ENCODE measurements around the gene MYO15A. TPM values are rescaled to one million over a fixed set of nuclear protein-coding genes. Genes with fewer than 3 reads are reported as not detected.

Gene MYO15A
- total RNA-seq, 1 experiment from 2014 or later = 0.28 TPM

- ChIA-PET CTCF (no interaction called here), POLR2A (ENCODE audit: low non-redundant PET) (no interaction called here)
- no peak for DNase-seq (ENCODE audit: low spot score)
- intact Hi-C loops (cut with micrococcal nuclease; ENCODE audit: unreplicated experiment) = no loop called here
- no peaks in the 10 kb centered on the region for H3K9me3 ChIP-seq (ENCODE audit: low read depth, low read length, poor library complexity, severe bottlenecking)
- H3K27me3 ChIP-seq (replicated peaks; ENCODE audit: insufficient read depth, low read depth, low read length, poor library complexity) = no peaks in the 10 kb centered on the region
- BruUV-seq (replicated peaks) = no TSS peak
- no peak overlapping the region for H3K27ac ChIP-seq (ENCODE audit: low read depth, low read length, poor library complexity, severe bottlenecking)
- TF ChIP-seq EZH2 (IDR thresholded peaks at IDR 0.05; ENCODE audit: borderline replicate concordance, low read depth, low read length, poor library complexity, severe bottlenecking) = no peak
- TF ChIP-seq CTCF (conservative IDR thresholded peaks at IDR 0.05; ENCODE audit: low read depth, low read length) = no peak
- H3K4me1 ChIP-seq (ENCODE audit: insufficient read depth, low read length, poor library complexity, severe bottlenecking) = no peaks in the 10 kb centered on the region
- no peaks in the 10 kb centered on the region for H3K36me3 ChIP-seq (ENCODE audit: insufficient read depth, low read length, poor library complexity, severe bottlenecking)
- no peak overlapping the region for H3K4me3 ChIP-seq (ENCODE audit: low read depth, low read length, poor library complexity, severe bottlenecking)
Measured at GRCh38 chr17:18122990-18123753, 14.6 kb downstream of the MYO15A start.

- Histone ChIP-seq H3K36me3 (ENCODE audit: insufficient read depth, low read length, poor library complexity, severe bottlenecking) (no peaks in the 10 kb centered on the region), H3K9me3 (ENCODE audit: low read depth, low read length, poor library complexity, severe bottlenecking) (no peaks in the 10 kb centered on the region), H3K4me3 (ENCODE audit: low read depth, low read length, poor library complexity, severe bottlenecking) (no peak overlapping the region), H3K27ac (ENCODE audit: low read depth, low read length, poor library complexity, severe bottlenecking) (no peak overlapping the region), H3K27me3 (replicated peaks; ENCODE audit: insufficient read depth, low read depth, low read length, poor library complexity) (no peaks in the 10 kb centered on the region), H3K4me1 (ENCODE audit: insufficient read depth, low read length, poor library complexity, severe bottlenecking) (no peaks in the 10 kb centered on the region)
- no TSS peak for BruUV-seq (replicated peaks)
- POLR2A ChIA-PET (ENCODE audit: low non-redundant PET) = no interaction called here
- TF ChIP-seq EZH2 (IDR thresholded peaks at IDR 0.05; ENCODE audit: borderline replicate concordance, low read depth, low read length, poor library complexity, severe bottlenecking) (no peak), CTCF (conservative IDR thresholded peaks at IDR 0.05; ENCODE audit: low read depth, low read length) (no peak)
- intact Hi-C loops (cut with micrococcal nuclease; ENCODE audit: unreplicated experiment) = no loop called here
- CTCF ChIA-PET = interaction anchor here (0.6 kb wide), 1 partner anchor 1175 kb away, joined by 4 read pairs; no protein-coding TSS in a partner anchor
- no peak for DNase-seq (ENCODE audit: low spot score)
Measured at GRCh38 chr17:18124345-18125126, 16.0 kb downstream of the MYO15A start.

GRCh38 chr17:18129041-18129502, 20.5 kb downstream of the MYO15A start:
- peak; percentile 33 for DNase-seq (ENCODE audit: low spot score)
- no peak overlapping the region for H3K27ac ChIP-seq (ENCODE audit: low read depth, low read length, poor library complexity, severe bottlenecking)
- no peaks in the 10 kb centered on the region for H3K36me3 ChIP-seq (ENCODE audit: insufficient read depth, low read length, poor library complexity, severe bottlenecking)
- TF ChIP-seq CTCF (conservative IDR thresholded peaks at IDR 0.05; ENCODE audit: low read depth, low read length) = no peak
- no peak for TF ChIP-seq EZH2 (IDR thresholded peaks at IDR 0.05; ENCODE audit: borderline replicate concordance, low read depth, low read length, poor library complexity, severe bottlenecking)
- ChIA-PET POLR2A (ENCODE audit: low non-redundant PET) (no interaction called here), CTCF (no interaction called here)
- no peaks in the 10 kb centered on the region for H3K9me3 ChIP-seq (ENCODE audit: low read depth, low read length, poor library complexity, severe bottlenecking)
- H3K4me3 ChIP-seq (ENCODE audit: low read depth, low read length, poor library complexity, severe bottlenecking) = no peak overlapping the region
- BruUV-seq (replicated peaks) = no TSS peak
- H3K4me1 ChIP-seq (ENCODE audit: insufficient read depth, low read length, poor library complexity, severe bottlenecking) = no peaks in the 10 kb centered on the region
- H3K27me3 ChIP-seq (replicated peaks; ENCODE audit: insufficient read depth, low read depth, low read length, poor library complexity) = no peaks in the 10 kb centered on the region
- intact Hi-C loops (cut with micrococcal nuclease; ENCODE audit: unreplicated experiment) = no loop called here
